NCI-H2227 (cell line): ENCODE results near the gene ART1.

Experiments used
- DNase-seq: peaks from one replicate; lab custom pipeline; 2025; ENCODE audit not compliant: unreplicated experiment; lab: John Stamatoyannopoulos, UW

ART1 gene

DNA sequence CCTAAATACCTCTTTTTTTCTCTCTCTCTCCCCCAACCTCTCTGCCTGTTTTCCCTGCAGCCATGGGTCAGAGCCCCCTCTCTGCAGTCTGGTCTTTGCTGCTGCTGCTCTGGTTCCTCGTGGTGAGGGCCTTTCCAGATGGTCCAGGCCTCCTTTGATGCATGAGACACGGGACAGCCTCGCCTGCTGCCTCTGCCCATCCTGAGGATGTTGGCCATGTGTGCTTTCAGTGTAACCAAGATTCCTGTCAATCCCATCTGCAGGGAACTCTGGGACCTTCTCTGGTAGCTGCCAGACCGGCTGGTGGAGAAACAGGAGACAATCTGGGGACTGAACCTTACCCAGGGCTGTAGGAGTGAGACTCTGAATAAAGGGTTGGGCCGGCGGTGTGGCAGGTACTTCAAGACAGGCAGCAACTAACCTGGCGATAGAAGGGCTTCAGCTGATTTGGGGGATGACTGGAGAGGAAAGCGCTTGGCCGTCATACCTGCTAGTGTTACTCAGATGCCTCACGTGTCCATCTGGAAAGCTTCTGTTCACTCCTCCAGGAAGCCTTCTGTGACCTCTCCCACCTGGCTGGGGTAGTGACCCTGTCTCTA, 19.2 kb downstream of the ART1 start:
- DNase-seq: no peak

DNA sequence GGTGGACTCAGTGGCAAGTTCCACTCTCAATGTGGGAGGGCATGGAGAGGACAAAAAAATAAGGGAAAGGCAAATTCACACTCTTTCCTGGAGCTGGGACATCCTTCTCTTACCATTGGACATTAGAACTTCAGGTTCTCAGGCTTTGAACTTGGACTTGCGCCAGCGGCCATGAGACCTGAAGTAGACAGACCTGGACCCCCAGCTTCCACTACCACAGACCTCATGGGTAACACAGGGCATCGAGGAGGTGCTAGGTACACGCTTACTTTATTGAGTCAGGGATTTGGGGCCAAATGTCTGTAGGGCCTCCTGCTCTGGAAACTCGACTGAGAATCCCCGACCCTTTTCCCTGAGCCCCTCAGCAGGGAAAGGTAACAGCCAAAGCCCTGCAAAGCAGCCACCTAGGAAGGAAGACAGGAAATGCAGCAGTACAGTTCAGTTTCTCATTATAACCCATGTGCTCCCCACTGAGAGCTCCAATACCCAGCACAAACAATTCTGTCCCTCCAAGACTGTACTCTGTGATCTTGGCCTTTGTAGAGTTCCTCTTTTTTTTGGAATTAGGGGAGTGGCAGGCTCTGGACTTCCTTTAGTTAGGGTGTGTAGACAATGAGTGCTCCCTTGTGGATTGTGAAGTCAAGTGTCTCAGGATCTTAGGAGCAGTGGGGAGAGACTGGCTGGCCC, 20.6 kb downstream of the ART1 start:
- DNase-seq: no peak

DNA sequence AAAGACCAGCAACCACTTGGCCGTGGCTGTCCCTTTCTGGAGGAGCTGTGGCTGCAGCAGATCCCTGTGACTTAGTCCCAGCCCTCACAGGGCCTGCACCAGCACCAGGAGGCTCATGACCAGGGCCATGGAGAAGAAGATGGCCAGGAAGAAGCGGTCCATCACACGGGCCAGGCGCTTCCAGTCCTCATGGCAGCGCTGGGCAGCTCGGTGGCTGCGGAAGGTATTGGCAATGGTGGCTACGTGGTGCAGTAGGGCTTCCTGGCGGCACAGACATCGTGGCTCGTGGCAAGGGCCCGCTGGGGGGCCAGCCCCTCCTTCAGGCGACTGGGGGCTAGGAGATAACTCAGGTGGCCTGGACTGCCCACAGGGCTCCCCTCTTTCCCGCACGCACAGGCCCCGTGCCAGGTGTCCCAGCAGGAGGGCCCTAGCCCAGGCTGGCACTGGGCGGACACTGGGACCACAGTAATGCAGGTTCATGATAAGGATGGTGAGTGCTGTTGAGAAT, 21.1 kb downstream of the ART1 start:
- DNase-seq: no peak

DNA sequence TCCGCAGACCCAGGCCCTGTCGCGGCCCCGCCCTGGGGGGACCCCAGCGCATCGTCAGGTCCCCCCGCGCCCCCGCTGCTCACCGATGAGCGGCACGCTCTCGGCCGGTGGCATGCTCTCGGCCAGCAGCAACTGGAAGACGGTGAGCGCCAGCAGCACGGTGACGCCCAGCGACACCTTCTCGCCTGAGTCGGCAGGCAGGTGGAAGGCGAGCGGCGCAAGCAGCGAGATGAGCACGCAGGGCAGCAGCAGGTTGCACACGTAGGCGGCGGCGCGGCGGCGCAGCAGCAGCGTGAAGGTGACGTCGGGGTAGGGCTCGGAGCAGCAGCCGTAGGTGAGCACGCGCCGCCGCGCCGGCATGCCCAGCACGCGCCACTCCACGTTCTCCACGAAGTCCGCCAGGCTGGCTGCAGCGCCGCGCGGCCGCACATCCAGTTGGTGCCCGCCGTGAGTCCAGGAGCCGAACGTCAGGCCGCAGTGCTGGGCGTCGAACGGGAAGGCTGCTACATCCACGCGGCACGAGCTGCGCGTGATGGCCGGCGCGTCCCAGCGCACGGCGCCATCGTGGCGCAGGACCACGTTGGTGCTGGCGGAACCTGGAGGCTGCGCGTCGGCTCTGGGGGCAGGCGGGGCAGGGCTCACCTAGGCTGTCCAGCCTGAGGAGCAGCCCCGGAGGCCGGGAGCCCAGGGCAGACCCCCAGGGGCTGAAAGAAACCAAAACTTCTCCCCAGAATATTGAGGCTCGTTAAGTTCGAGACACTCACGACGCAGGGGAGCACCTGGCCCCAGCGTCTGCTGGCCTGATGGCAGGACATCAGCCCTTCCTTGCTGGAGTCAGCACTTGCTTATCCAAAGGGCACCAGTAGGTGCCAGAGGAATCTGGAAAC, 22.5 kb downstream of the ART1 start:
- DNase-seq: no peak

DNA sequence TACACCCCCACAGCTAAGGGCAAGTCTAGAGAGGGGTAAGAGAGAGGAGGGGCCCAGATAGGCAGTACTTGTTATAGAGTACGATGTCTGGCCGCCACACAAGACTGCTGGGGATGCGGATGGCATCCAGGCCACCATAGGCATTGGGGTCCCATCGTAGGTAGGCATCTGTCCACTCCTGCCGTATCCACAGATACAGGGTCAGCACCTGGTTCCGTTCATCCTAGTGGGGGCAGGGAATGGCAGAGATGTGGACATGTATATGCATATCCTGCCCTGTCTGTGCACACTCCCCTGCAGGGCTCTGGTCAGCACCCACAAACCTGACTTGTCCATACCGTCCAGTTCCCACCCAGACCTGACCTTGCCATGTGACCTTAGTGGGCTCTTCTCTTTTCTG, 24.2 kb downstream of the ART1 start:
- no peak for DNase-seq

DNA sequence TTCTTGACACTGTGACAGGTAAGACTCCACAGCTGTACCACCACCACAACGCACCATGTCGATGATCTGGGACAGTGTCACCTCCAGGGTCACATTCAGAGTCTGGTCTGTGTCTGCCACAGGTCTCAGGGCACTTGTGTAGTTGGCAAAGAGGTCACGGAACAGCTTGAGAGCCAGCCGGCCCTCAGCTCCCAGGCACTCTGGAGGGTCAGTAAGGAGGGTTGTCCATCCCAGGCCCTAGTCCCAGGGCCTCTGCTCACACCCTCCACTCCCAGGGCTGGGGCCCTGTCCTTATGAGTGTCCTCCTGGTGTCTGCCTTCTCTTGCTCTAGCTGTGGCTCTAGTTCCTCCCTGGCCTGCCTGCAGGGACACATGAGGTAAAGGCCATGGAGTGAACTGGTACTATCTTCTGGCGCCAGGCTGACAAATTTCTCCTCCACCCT, 24.8 kb downstream of the ART1 start:
- DNase-seq: no peak

DNA sequence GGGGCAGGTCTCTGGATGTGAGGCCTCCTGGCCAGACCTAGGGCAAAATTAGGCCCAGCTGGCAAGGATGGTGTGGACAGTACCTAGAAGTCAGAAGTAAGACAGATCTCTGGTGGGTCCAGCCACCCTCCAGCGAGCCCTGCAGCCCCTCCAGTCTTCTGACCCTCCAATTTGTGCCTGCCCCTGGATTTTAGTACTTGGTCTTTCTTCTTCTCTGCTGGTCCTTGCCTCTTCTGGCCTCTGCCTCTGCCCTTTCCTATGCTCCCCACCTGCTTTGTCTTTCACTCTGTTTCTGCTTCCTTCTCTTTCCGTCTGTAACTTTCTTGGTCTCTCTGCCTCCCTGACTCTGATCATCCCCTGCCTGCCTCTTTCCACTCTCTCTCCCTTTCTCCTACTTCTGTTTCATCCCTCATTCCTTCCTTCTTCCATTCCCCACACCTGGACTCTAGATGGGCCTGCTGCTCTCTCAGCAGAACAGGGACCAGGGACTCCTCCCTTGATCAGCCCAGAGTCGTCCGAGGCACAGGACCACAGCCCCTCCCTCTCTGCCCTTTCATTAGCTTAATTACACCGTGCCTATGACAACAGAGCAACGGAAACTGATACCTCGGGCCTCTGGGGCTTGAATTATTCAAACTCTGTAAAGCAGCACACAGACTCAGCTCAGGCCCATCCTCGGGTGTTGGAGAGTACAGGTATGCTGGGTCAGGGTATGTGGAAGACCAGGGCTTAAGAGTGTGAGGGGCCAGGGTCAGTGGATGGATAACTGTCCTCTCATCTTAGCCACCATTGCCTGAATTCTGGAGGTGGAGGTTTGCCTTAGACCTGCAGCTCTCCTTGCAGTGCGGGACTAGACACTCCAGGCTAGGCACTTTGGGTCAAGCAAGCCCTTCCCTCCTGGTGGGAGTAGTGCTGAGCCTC, 26.7 kb downstream of the ART1 start, which contains the start of gene CHRNA10:
Gene CHRNA10, minus strand, starts transcription at position 51 of the 921 bp plus-strand sequence. CDS start 72 bp downstream, outside the sequence.
- DNase-seq: peak; percentile 19

DNA sequence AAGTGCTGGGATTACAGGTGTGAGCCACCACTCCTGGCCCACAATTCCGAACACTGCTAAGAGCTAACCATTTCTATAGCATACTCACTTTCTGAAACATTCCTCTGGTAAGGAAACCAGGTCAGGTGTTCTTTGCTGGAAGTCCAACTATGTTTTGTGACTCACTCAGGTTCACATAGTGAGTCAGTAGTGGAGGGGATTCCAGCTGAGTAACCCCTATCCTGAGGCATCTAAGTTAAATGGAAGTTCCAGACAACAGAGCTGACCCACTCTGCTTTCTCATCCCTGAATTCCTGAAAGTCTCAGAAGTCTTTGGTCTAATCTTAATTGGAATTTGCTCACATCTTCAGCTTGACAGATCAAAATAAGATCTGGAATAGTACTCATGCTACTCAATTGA, 29.3 kb downstream of the ART1 start:
- no peak for DNase-seq

DNA sequence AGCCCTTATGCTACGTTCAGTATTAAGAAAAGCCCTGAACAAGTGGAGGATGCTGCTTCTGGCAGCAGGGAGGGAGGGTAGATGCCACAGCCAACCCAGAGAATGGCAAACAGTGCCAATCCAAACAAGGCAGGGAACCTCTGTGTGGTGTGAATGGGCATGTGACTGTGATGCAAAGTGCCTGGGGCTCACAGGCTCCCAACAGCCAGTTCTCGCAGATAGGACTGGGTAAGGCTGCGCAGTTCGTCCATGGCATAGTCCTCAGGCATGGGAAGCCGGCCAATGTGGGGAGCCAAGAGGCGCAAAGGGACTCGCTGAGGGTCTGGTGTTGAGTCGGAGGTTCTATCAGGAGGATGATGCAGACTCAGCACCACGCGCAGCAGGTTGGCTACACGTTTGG, 31.0 kb downstream of the ART1 start:
- no peak for DNase-seq

DNA sequence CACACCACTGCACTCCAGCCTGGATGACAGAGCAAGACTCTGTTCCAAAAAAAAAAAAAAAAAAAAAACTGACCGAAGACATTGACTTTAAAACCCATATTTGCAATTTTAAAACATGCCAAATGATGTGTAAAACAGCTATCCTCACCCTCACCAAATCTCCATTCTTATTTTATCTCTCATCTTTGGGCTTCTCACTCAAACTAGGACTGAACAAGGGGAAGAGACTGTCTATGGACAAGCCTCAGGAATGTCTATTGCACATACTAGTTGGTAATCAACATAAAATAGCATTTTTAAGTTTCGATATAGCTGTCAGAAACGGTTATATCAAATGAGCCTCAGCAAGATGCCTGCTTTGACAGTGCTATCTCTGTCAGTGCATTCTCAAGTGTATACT, 34.1 kb downstream of the ART1 start:
- no peak for DNase-seq

DNA sequence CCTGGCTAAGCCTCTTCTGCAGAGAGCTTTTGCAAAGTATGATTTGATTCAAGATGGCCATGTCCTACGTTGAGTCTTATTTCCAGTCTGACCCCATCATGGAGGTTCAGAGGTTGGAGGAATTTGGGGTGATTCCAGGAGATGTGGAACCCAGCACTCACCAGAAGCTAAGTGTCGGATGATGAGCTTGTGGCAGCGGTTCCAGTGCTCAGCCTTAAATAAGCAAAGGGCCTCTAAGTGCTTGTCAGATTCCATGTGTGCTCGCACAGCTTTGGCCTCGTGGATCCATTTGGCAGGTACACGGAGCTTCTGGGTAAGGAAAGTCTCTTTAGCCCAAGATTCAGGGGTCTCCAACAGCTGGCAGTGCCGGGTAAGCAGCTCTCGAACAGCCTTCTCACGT, 38.1 kb downstream of the ART1 start:
- DNase-seq: no peak

DNA sequence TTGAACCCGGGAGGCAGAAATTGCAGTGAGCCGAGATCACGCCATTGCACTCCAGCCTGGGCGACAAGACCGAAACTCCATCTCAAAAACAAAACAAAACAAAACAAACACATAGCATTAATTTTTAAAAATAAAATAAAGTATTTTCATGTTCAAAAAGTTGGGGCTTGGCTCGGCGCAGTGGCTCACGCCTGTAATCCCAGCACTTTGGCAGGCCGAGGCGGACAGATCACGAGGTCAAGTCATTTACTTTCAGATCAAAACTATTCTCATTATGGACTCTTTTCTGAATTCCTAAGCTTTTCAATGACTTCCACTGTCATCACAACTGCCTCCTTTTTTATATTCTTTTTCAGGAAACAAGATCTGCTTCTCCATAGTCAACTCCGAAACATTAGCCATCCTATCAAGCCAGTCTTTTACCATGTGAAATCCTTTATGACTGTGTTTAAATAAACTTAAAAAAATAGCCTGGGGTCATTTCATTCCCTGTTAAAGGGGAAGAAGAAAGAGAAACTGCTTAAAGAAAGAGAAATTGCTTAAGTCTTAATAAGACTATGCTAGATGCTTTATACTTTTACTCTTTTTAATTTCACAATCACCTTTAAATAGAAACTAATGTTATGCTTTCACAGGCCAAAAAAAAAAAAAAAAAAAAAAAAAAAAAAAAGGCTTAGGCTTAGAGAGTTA, 39.3 kb downstream of the ART1 start:
- no peak for DNase-seq

DNA sequence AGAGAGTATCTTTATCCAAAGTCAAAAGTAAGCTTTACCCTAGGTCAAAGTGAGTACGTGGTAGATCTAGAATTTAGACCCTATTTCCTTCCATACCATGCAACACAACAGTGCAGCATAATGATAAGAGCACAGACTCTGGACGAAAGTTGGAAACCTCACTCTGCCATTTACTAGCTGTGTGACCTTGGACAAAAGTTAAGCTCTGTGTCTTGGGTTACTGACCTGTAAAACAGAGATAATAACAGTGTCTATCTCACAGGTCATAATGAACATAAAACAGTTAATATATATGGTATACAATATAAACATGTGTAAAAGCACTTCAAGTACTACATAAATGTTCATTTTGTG, 39.9 kb downstream of the ART1 start:
- DNase-seq: no peak

DNA sequence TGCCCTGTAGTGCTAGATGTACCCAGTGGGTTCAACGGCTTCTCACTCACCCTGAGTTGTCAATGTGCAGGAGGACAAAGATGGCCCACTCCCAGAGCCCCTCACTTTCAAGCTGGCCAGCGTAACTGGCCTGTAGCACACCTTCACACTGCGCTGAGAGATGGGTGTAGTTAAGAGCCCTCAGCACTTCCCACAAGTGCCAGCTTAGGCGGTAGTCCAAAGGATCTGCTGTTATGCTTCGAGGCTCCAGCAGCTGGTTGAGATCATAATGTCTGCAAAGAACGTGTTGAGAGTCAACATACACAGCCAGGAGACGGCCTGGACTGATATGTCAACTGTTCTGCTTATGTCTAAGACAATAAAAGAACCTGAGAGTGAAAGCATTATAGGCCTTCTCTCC, 41.0 kb downstream of the ART1 start:
- no peak for DNase-seq

DNA sequence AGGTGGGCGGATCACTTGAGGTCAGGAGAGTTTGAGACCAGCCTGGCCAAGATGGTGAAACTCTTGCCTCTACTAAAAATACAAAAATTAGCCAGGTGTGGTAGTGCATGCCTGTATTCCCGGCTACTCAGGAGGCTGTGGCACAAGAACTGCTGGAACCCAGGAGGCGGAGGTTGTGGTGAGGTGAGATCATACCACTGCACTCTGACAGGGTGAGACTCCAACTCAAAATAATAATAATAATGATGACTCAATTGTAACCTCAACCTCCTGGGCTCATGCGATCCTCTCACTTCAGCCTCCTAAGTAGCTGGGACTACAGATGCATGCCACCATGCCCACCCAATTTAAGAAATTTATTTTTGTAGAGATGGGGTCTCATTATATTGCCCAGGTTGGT, 41.8 kb downstream of the ART1 start:
- no peak for DNase-seq

DNA sequence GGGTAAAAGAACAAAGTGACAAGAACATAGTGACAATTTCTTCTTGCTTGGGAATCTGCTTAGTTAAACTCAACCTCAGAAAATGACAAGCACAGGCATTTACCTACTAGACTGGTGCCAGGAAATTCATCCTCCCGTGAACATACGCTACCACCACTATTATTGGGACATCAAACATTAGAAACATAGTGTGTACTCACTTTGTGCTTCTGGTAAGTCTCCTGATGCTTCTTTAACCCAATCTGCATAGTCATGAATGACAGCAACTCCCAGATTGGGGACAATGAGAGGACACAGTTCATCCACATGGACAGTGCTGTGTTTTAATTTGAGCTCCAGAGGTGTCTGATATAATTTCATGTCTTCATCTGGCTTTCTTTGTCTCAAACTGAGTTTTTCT, 55.5 kb downstream of the ART1 start:
- no peak for DNase-seq

DNA sequence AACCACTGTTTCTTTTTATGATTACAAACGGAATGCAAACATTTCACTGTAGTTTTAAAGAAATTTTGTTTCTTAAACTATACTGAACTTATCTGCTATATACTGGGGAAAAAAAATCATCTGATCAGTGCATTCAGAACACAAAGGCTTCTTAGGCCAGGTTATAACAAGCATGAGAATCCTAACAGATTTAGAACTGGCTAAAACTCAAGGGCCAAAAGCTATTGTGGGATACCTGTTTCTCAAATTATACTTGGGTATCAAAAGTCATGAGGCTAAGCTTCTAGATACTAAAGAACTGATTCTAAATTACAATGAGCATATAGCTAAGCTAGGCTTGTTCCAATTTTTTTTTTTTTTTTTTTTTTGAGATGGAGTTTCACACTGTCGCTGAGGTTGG, 56.0 kb downstream of the ART1 start:
- no peak for DNase-seq

DNA sequence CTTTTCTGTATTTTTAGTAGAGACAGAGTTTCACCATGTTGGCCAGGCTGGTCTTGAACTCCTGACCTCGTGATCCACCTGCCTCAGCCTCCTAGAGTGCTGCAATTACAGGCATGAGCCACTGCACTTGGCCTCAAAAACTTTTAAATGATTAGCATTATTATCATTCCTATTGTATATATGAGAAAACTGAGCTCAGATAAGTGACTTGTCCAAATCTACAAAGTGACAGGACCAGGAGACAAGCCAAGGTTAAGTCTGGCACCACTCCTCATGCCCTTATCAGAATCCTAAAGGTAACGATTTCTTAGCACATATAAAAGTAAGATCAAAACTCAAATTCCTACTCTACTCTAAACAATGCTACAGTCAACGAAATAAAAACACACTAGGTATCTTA, 58.5 kb downstream of the ART1 start:
- DNase-seq: no peak

DNA sequence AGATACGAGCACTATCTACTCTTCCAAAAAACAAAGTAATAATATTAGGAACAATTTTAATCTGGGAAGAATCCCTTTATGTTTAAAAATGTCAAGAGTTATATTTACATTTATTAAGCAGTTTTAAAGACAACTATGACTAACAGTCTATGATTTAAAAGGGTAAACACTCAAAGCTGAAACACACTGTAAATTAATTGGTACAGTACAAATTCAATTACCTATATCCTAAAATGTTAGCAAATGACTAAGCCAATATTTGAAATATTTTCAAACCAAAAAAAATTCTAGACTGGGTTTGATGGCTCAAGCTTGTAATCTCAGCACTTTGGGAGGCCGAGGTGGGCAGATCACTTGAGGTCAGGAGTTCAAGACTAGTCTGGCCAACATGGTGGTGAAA, 62.2 kb downstream of the ART1 start:
- DNase-seq: no peak

DNA sequence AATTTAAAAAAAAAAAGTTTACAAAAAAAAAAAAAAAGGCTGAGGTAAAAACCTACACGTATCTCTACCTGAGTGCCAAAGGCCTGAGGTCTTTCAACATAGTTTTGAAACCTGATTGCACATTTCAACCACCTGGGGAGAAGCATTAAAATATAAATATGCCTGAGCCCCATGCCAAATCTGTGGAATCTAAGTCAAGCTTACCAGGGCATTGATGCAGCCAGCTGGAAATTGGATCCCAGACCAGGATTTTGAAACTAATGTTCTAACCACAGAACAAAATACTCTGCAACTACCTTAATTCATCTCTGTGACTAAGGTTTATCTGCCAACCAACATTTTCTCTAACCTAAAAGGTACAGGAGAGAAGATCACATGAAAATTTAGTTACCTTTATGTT, 65.0 kb downstream of the ART1 start:
- no peak for DNase-seq
